K562 treated with DMSO at 1 percent for 4 hours (cell line): Measurements from ENCODE around the gene CDKN2AIPNL. TPM values are rescaled to one million over a fixed set of nuclear protein-coding genes. Genes with fewer than 3 reads are reported as not detected.

ENCODE experiments used
- total RNA-seq: library from RNA; unstranded; fragments of 300-600 nt; gene quantifications from 2 replicates; pipeline ENCODE4 v1.2.3, GENCODE V29; 2022; ENCODE audit not compliant: insufficient read depth

The CDKN2AIPNL gene, protein sequence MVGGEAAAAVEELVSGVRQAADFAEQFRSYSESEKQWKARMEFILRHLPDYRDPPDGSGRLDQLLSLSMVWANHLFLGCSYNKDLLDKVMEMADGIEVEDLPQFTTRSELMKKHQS
- total RNA-seq = 37.4 and 51.9 TPM in 2 replicates

DNA sequence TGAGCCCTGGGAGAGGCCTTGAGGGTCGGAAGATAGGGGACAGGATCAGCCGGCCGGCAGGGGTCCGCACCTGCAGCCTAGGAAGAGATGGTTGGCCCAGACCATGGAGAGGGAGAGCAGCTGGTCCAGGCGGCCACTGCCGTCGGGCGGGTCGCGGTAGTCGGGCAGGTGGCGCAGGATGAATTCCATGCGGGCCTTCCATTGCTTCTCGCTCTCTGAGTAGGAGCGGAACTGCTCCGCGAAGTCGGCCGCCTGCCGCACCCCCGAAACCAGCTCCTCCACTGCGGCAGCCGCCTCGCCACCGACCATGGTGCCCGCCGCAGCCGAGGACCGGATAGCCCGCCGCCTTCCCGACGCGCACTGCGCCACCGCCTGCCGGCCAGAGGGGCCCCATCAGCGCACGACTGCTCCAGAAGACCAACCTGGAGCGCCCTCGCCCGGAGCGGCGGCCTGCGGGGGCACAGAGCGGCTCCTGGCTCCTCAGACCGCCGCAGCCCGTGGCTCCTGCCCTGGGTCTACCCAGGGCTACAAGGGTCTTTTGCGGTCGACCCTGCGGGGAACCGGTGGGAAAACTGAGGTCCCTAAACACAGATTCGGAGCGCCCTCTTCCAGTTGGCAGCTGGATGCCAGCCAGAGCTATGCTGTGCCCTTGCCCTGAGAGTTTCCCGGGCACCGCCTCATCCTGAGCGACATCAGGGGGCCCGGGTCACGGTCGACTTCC is at the start of gene CDKN2AIPNL:
CDKN2AIPNL (minus strand) TSS at position 336 of the 721 bp plus-strand sequence; CDS start at position 309, 27 bp downstream.

DNA sequence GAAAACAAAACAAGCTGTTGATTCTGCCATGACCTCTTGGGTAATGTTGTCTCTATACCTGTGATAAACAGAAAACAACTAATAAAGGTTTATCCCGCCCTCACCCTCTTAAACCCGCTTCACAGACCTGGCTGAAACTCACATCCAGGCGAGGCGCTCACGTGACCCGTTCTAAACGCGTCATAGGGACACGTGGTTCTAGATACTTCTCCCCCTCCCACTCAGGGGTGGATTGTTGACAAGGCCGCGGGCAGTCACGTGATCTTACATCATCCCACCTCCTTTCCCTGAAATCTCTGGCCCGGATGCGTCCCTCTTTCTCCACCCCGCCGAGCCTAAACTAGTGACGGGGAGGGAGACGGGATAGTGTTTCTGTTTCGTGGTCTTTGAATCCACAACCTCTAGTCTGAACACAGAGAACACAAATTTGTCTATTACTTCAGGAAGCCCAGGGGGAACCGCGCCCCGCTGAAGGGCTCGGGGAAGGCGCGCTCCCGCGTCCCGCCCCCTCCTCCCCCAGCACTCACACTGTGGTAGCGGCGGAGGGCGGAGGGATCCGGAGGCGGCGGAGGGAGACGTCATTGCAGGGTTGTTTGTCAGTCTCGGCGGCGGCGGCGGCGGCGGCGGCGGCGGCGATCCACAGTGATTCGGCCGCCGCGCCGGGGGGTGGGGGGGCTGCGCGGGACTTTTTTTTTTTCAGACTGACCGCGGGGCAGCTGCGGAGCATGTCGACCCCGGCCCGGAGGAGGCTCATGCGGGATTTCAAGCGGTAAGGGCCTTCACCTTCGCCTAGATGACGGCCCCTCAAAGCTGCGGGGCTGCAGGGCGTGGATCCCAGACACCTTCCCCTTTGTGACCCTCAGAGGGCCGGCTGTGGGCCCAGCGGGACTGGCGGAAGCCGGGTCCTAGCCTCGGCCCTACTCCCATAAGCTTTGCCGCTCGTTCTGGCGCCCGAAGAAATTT is 40.5 kb downstream of the CDKN2AIPNL start, which contains the start of gene UBE2B:
UBE2B (plus strand) TSS at position 699 of the 963 bp plus-strand sequence; CDS start at position 726, 27 bp downstream.

Other genes with a start within 250 kb of the CDKN2AIPNL start
- gene SKP1, start 234.9 kb downstream of the CDKN2AIPNL start, total RNA-seq = 456 and 498 TPM in 2 replicates
- 109 and 127 TPM in 2 replicates for gene PPP2CA, start 185.8 kb downstream of the CDKN2AIPNL start, total RNA-seq
- 0.59 TPM in 1 of 2 replicates, not detected in the other for gene CDKL3, start 44.7 kb downstream of the CDKN2AIPNL start, total RNA-seq
- gene UBE2B, start 40.3 kb downstream of the CDKN2AIPNL start, total RNA-seq = 35.6 and 44.7 TPM in 2 replicates
- gene JADE2, start 113.8 kb upstream of the CDKN2AIPNL start, total RNA-seq = 14.8 and 15.0 TPM in 2 replicates
- gene SAR1B, start 220.9 kb upstream of the CDKN2AIPNL start, total RNA-seq = 24.8 and 27.0 TPM in 2 replicates
- gene SEC24A, start 236.9 kb upstream of the CDKN2AIPNL start, total RNA-seq = 11.3 and 14.9 TPM in 2 replicates